Sciatic nerve (tissue), 2 donors: ENCODE measurements around the gene NLRP13. TPM values are rescaled to one million over a fixed set of nuclear protein-coding genes. Genes with fewer than 3 reads are reported as not detected.
"Not testable (repeated sequence)": the region's sequence is repeated elsewhere in the genome, so short reads cannot be mapped to it uniquely, and the experiment has no call there.

Experiments
- ATAC-seq: fragments of 200-7000 bp; cut with Tn5 transposase; one replicate; pipeline ENCODE4 v1.9.1; 2020; ENCODE audit warnings: mild to moderate bottlenecking, moderate library complexity
- DNase-seq: peaks from one replicate; pipeline ENCODE4 v3.0.0-alpha.2; 2020; ENCODE audit warnings: low spot score
- intact Hi-C: fragments of 100-400 bp; cut with DNase I; formaldehyde crosslinking; loops from one replicate; pipeline ENCODE4 v1.14.2; 2022
- total RNA-seq: library from RNA; stranded (reverse); fragmentation: NEBNext Ultra II Directional; extraction: Animal tissue kit (Norgen Biotek cat#: 25700); gene quantifications from one replicate; pipeline ENCODE4 v1.2.1, GENCODE V29; 2021
- donor health status: DM: no; HTN: no; CAD: no.
- donor health status: DM: no; HTN: no; CAD: no.

Gene NLRP13
- not detected for total RNA-seq

GRCh38 chr19:55931936-55932386 lies at the start of gene NLRP13:
NLRP13 (minus strand) TSS chr19:55932336; CDS start chr19:55932311, 25 bp downstream.
- ATAC-seq (no peak), DNase-seq (no peak)

DNA sequence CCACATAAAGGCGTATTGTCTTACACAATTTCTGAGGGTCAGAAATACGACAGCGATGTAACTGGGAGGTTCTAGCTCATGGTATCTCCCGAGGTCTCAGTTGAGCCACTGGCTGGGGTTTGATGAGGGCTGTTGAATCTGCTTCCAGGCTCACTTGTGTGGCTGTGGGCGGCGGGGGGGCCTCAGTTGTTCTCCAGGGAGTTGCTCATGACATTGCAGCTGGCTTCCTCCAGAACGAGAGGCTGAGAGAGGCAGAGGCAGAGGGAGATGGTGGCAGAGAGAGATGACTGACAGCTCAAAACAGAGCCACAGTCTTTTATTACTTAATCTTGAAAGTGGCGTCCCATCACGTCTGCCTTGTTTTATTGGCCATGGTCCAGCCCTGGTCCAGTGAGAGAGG lies 48.3 kb upstream of the NLRP13 start:
- no peak for DNase-seq
- intact Hi-C loops = no loop called here
- ATAC-seq = no peak

More at GRCh38 chr19:55931936-55932386, at the start of gene NLRP13:
- intact Hi-C loops = no loop called here

DNA sequence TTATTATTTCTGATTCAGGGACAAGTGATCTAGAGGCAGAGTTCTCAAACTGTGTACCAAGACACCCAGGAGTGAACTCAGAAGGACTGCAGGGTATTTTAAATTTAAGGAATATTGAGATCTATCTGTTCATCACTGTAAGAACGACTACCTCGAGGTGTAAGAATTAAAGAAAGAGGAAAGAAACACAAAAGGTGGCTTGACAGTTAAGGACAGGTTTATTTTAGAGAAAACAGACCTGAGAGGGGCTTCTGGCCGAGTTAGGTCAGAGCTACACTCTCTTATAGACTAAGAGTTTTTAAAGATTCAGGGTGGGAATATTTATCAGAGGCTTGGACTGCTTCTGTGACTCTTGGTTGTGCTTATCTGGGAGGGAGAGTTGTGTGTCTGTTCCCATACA lies 41.8 kb upstream of the NLRP13 start:
- ATAC-seq = no peak
- intact Hi-C loops = no loop called here
- DNase-seq = no peak

- DNase-seq = no peak
- intact Hi-C loops = no loop called here
- ATAC-seq = no peak
Observed at GRCh38 chr19:55962186-55962585, 30.1 kb upstream of the NLRP13 start.

- ATAC-seq = no peak
- no peak for DNase-seq
- intact Hi-C loops = no loop called here
Observed at GRCh38 chr19:55959996-55960675, 28.0 kb upstream of the NLRP13 start.

DNA sequence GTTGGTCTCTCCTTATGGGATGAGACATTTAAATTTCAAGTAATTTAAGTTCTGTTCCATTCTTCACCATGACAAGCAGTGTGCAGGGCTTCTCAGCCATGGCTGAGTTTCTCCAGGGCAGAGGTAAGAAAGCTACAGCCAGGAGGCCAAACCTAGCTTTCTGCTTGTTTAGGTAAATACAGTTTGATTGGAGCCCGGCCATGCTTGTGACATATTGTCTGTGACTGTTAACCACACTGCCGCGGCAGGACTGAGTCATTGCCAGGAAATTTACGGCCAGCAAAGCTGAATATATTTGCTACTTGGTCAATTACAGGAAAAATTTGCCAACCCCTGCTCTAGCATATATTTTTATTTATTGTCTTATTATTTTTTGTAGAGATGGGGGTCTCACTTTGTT lies 26.2 kb upstream of the NLRP13 start:
- intact Hi-C loops = no loop called here
- ATAC-seq = no peak
- no peak for DNase-seq

GRCh38 chr19:55956431-55956830 lies 24.3 kb upstream of the NLRP13 start:
- ATAC-seq (no peak), DNase-seq (no peak)
- intact Hi-C loops = no loop called here

DNA sequence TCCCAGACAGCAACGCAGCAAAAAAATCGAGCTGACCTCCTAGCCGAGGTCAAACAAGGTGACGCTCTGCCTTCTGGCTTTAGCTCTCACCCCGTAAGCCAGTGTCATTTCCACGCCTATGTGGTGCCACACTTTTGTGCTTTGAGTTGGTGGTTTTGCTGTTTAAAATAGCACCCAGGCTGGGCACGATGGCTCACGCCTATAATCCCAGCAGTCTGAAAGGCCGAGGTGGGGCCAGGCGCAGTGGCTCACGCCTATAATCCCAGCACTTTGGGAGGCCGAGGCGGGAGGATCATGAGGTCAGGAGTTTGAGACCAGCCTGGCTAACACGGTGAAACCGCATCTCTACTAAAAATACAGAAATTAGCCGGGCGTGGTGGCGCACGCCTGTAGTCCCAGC lies 18.4 kb upstream of the NLRP13 start:
- intact Hi-C loops, ATAC-seq, DNase-seq: not testable (repeated sequence)

DNA sequence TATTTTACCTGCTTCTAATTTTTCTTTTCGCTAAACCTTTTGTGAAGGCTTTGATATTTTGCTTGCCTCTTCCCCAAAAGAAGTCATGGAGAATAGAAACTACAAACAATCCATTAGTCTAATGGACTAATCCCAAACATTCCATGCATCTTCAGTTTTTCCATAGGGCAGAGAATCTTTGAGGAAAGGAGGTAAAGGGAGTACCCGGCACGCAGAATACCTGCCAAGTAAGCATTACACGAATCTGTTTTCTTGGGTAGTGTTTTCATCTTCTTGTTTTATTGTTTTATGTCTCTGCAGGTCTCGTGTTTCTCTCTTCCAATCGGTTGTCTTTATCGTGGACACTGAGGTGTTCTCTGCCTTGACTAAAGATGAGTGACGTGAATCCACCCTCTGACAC lies 15.4 kb upstream of the NLRP13 start, which contains the start of gene NLRP8:
NLRP8 (plus strand) TSS at position 301 of the 400 bp plus-strand sequence.
- DNase-seq (no peak), ATAC-seq (no peak)
- intact Hi-C loops = no loop called here

DNA sequence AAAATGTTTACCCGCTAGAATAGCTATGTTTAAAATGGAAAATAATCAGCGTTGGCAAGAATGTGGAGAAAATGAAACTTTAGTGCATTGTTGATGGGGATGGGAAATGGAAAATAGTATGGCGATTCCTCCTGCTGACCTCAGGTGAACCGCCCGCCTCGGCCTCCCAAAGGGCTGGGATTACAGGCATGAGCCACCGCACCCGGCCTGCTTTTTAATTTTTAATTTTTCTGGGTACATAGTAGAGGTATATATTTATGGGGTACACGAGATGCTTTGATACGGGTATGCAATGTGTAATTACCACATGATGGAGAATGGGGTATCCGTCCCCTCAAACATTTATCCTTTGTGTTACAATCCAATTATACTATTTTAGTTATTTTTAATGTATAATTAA lies 8.2 kb upstream of the NLRP13 start:
- intact Hi-C loops = no loop called here
- ATAC-seq (no peak), DNase-seq (no peak)

GRCh38 chr19:55939206-55939605 lies 7.1 kb upstream of the NLRP13 start:
- DNase-seq (no peak), ATAC-seq (no peak)
- intact Hi-C loops = no loop called here

- DNase-seq (no peak), ATAC-seq (no peak)
- intact Hi-C loops = no loop called here
Observed at GRCh38 chr19:55935206-55935605, 3.1 kb upstream of the NLRP13 start.

- DNase-seq (no peak), ATAC-seq (no peak)
- intact Hi-C loops = no loop called here
Observed at GRCh38 chr19:55930996-55931515, 1.1 kb downstream of the NLRP13 start.

DNA sequence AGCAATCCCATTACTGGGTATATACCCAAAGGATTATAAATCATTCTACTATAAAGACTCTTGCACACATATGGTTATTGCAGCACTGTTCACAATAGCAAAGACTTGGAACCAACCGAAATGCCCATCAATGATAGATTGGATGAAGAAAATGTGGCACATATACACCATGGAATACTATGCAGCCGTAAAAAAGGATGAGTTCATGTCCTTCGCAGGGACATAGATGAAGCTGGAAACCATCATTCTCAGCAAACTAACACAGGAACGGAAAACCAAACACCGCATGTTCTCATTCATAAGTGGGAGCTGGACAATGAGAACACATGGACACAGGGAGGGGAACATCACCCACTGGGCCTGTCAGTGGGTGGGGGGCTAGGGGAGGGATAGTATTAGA lies 2.9 kb downstream of the NLRP13 start:
- ATAC-seq, intact Hi-C loops: not testable (repeated sequence)

DNA sequence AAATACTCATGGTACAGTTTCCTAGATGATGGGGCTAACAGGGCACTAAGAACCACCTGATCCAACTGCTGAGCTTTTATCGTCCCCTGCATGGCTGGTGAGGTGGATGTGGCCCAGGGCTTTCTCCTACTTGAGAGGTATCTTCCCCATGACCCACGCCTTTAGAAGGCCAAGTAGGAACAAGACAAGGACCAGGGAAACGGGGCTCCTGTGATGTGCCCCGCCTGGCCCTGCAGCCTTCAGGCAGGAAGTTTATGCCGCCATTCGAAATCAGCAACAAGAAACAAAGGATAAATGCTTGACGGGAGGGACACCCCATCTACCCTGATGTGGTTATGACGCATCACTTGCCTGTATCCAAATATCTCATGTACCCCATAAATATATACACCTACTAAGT lies 4.1 kb downstream of the NLRP13 start:
- ATAC-seq (no peak), DNase-seq (no peak)
- intact Hi-C loops = no loop called here

More for the DNA sequence above, 2.9 kb downstream of the NLRP13 start:
- not testable (repeated sequence) for DNase-seq

- intact Hi-C loops = no loop called here
- ATAC-seq (no peak), DNase-seq (no peak)
Observed at GRCh38 chr19:55923556-55923955, 8.6 kb downstream of the NLRP13 start.

DNA sequence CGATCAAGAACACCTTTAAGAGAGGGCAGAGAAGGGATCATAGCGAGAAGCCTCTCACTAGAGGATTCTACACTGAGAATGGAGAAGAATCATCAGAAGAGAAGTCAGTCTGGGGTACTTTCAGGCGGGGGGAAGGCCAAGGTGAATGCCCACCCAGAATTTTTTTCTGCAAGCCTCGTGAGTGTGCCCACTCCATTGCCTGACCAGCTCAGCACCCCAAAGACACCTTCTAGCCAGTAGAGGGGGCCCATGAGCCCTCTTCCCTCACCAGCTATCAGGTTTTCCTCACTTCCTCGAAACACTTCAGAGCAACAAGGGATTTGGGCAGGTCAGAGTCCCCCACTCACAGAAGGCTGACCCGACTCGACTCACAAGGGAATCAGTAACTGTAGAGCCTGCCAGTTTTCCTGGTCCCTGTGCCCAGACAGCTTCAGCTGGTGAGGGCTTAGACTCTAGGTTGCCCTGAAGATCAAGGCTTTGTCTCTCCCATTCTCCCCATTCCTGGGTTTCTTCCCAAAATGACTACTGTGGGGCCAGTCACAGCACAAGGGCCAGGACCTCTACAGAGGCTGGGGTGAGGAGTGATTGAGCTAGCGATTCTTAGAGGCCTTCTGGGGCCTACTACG lies 18.4 kb downstream of the NLRP13 start:
- intact Hi-C loops = no loop called here
- DNase-seq = no peak
- no peak for ATAC-seq

DNA sequence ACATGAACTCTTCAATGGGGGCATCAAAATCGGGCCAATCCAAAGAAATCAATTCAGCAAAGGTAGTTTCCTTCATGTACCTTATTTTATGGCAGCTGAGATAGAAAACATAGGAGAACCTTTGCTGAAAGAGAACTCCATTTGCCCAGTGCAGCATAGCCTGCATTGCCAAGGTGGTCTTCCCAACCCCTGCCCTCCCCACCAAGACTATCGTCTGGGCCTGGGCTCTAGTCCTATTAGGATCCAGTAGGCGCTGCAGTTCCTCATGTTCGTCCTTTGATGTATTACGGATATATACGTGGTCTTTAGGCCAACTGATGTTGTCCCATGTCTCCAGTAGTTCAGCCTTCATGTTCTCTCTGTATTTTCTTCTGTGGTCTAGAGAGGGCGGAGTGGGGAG lies 19.2 kb downstream of the NLRP13 start:
- intact Hi-C loops = no loop called here
- ATAC-seq = no peak
- no peak for DNase-seq

- intact Hi-C loops = no loop called here
- ATAC-seq (no peak), DNase-seq (no peak)
Observed at GRCh38 chr19:55909801-55910200, 22.3 kb downstream of the NLRP13 start.

- intact Hi-C loops = no loop called here
- ATAC-seq = no peak
Observed at GRCh38 chr19:55907746-55908145, 24.4 kb downstream of the NLRP13 start.

More at GRCh38 chr19:55907746-55908145, 24.4 kb downstream of the NLRP13 start:
- no peak for DNase-seq
